ENCODE results near the gene DDX54.

Gene DDX54

DNA sequence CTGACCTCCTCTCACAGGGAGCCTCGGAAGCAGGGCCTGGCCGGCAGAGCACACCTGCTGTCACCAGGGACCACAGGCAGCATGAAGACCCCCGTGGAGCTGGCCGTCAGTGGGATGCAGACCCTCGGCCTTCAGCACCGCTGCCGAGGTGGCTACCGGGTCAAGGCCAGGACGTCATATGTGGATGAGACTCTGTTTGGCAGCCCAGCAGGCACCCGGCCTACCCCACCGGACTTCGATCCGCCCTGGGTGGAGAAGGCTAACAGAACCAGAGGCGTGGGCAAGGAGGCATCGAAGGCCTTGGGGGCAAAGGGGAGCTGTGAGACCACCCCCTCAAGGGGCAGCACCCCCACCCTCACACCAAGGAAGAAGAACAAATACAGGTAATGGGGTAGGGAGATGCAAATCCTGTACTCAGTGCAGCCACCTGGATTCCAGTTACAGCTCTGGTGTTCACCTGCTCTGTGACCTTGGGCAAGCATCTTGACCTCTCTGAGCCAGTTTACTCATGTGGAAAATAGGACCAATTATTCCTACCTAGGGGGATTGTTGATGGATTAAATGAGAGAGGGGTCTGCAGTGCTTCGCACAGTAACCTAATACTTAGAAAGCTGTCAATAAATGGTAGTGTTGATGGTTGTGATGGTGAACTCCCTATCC, 1.5 kb upstream of the DDX54 start:
- DNase-seq (ENCODE audit: low read depth) = no peak

DNA sequence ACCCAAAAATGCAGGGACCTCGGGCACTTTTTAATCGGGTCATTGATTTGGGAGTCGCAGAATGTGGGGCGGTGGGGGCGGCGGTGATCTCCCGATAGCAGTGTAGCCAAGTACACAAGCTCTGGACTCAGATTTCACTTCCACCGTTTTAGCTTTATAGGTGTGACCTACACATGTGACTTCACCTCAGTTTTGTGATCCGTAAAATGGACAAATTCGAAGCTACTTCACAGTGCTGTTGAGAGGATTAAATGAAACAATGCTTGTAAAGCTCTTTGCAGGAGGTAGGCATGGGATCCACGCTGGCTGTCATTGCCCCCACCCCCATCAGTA, 721 bp upstream of the DDX54 start:
- no peak for DNase-seq (ENCODE audit: low read depth)

DNA sequence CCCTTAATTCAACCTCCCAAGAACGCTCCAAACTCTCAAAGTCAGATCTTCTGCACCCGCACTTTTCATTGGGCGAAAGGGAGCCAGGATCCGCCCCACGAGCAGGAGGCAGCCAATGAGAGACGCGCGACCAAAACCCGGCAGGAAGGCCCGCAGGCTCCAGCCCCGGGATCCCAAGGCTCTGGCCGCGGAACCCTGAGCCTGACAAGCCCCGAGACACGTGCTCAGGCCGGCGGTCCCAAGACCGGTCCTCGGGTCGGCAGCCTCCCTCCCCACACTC, 438 bp downstream of the DDX54 start:
- peak; percentile 76 for DNase-seq (ENCODE audit: low read depth)

DNA sequence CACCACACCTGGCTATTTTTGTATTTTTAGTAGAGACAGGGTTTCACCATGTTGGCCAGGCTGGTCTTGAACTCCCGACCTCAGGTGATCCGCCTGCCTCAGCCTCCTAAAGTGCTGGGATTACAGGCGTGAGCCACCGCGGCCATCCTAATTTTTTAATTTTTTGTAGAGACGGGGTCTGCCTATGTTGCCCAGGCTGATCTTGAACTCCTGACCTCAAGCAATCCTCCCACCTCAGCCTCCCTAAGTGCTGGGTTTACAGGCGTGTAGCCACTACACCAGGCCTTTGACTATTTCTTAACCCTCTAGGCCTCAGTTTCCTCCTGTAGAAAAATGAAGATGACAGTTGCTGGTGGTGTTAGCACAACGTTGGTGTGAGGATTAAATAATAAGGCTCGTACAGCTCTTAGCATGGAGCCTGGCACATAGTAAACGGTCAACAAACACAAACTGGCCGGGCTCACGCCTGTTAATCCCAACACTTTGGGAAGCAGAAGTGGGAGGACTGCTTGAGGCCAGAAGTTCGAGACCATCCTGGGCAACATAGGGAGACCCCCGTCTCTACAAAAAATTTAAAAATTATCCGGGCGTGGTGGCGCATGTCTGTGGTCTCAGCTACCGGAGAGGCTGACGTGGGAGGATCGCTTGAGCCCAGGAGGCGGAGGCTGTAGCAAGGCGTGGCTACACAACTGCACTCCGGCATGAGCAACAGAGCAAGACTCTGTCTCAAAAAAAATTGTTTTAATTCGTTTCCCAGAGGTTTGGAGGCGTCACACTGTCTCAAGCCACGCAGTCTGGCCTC, 979 bp downstream of the DDX54 start:
- DNase-seq (ENCODE audit: low read depth) = no peak

DNA sequence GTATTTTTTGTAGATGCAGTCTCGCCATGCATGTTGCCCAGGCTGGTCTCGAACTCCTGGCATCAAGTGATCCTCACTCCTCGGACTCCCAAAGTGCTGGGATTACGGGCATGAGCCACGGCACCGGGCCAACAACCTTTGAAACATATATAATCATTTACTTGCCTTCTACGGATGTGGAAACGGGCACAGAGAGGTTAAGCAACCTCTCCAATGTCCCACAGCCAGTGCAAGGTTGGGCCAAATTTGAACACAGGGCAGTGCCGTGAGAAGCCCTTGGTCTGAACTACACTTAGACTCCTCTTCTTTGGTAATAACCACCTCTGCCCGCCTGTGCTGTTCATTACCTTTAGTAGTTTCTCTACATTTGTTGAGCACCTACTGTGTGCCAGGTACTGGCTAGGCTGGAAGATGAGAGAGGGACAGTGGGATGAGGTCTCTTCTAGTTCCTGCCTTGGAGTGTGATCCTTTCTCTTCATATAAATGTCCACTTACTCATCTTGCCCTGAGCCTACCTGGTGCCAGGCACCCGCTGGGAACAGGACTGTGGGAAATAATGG, 2.2 kb downstream of the DDX54 start:
- DNase-seq (ENCODE audit: low read depth) = no peak

DNA sequence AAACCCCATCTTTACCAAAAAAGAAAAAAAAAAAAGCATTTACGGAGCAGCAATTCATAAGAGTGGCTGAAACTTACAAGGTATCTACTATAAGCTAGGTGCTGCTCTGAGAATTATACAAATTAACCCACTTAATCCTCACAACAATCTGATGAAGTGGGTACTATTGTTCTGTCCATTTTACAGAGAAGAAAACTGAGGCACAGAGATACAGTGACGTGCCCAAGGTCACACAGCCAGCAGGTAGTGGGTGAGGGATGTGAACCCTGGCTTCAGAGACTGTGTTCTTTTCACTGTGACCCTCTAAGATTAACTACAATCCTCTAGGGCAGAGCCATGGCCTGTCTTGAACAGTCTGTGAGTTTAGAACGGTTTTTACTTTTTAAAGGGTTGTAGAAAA, 3.3 kb downstream of the DDX54 start:
- no peak for DNase-seq (ENCODE audit: low read depth)

DNA sequence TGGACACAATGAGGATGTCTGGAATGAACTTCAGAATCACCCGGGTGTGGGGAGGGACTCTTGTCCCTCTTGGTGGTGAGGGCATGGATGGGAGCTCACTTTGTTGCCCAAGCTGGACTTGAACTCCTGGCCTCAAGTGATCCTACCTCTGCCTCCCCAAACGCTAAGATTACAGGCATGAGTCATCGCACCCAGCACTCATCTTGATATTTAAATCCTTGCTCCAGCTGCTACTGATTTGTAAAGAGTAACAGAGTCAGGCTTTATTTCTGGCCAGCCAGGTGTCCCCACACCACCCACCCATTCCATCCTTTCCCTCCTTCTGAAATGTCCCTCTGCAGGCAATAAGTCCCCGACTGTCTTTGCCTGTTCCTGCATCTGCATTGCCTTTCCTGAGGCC, 4.9 kb downstream of the DDX54 start:
- DNase-seq (ENCODE audit: low read depth) = no peak

DNA sequence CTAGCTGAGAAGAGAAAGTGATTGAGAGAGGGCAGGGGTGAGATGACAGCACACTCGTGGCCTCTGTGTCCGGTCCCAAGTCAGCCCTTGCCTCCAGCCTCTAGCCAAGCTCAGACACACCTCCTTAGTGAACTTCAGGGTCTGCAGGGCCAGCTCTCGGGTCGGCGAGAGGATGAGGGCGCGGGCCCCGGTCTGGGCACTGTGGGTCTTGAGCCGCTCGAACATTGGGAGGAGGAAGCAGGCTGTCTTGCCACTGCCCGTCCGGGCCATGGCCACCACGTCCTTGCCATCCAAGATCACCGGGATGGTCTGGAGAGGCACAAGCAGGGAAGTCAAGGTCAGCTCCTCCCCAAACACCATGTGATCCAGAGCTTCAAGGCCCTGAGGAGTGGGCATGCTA, 6.3 kb downstream of the DDX54 start:
- no peak for DNase-seq (ENCODE audit: low read depth)

DNA sequence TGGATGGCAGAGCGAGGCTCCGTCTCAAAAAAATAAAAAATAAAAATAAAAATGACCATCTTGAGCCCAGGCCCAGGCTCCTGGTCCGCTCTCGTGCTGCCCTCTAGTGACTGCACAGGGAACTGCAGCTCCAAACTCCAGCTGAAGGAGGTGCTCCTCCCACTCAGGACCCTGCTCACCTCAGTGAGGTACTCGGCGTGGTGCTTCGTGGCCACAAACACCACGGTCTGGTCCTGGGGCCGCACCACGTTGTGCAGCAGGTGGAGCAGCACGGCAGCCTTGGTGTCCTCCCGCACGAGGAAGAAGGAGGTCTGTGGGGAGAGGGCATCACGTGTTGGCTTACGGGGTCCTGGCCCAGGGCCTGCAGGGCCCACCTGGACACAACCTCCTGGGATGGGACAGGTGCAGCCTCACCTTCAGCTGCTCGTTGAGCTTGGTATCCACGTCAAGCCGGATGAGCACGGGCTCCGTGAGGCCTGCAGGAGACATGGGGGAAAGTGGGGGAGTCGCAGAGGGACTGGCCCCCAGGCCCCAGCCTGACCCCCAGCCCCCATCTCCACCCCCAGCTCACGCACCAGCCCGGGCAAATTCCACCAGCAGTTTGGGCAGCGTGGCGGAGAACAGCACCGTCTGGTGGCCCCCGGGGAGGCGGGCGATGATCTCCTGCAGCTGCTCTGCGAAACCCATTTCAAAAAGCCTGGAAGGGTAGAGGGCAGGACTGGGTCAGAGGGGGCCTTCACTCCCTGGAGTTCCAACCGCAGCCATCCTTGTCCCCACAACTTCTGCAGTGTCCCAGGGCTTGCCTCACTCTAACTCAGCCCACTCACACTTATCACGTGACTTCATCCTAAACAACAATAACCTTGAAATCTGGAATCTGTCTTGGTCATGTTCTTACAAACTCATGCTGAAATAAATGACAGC, 10.6 kb downstream of the DDX54 start:
- peak; percentile 40 for DNase-seq (ENCODE audit: low read depth)

DNA sequence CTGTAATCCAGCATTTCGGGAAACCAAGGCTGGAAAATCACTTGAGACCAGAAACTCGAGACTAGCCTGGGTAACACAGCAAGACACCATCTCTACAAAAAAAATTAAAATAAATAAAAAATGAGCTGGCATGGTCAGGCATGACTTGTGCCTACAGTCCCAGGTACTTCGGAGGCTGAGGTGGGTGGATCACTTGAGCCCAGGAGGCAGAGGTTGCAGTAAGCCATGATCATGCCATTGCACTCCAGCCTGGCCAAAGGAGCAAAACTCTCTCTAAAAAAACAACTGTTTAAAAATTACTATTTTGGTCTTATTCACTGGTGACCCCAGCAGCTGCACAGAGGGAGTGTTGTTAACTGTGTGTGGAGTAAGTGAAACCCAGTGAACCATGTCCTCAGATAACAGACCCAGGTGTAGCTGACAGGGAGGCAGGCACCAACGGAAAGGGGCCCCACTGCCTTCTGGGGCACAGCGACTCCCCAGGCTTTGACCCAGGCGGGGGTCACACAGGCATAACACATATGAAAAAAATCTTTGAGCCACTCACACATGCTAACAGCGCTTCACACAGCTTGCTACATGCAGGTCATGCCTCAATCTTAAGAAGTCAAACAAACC, 12.1 kb downstream of the DDX54 start:
- DNase-seq (ENCODE audit: low read depth) = no peak

DNA sequence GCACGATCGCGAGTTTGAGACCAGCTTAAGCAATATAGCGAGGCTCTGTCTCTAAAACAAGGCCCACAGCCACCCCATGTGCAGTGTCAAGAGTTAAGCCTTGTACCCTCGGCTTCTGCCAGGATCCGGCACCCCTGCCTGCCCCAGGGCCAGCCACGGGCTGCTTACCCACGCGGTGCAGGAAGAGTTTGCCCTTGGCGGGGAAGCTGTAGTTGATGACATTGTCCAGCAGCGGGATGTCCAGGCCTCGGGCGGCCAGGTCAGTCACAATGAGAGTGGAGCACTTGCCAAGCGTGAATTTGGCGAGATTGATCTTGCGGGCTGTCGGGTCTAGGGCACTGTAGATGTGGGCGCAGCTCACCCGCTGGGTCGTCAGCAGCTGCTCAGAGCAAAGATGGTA, 13.1 kb downstream of the DDX54 start:
- DNase-seq (ENCODE audit: low read depth) = no peak

DNA sequence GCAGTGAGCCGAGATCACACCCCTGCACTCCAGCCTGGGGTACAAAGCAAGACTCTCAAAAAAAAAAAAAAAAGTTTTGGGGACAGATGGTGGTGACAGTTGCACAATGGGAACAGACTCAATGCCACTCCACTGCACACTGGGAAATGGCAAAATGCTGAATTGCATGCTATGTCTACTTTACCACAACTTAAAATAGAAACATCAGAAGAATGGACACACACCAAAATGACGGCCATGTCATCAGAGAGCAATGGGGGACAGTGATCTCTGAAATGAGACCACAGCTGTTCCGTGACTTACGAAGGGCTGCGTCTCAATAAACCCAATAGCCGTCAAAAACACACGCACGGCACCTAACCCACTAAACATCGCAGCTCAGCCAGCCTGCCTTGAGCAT, 13.7 kb downstream of the DDX54 start:
- no peak for DNase-seq (ENCODE audit: low read depth)

DNA sequence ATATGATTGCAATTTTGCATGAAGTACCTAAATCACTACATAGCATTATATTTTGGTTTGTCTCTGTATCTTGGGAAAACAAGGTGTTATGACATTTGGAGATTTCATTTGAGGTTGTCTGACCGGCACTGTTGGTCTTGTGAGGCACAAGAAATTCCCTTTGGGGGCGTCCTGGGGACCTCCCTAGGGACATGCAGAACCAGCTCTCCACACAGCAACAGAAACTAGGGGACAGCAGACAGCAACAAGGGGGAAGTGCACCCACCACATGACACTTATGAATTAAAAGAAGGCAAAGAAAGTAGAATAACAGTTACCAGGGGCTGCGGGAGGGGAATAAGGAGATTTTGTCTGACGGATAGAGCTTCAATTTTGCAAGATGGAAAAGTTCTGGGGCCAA, 14.4 kb downstream of the DDX54 start:
- DNase-seq (ENCODE audit: low read depth) = no peak

DNA sequence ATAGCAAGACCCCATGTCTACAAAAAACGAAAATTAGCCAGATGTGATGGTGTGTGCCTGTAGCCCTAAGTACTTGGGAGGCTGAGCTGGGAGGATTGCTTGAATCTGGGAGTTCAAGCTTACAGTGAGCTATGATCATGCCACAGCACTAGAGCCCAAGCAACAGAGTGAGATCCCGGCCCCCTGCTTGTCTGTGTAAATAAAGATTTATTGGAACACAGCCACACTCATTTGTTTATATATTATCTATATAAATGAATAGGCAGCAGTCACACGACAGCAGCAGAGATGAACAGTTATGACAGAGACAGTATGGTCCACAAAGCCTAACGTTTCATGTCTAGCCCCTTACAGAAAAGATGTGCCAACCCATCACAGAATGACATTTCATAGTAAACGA, 14.8 kb downstream of the DDX54 start:
- DNase-seq (ENCODE audit: low read depth) = no peak

DNA sequence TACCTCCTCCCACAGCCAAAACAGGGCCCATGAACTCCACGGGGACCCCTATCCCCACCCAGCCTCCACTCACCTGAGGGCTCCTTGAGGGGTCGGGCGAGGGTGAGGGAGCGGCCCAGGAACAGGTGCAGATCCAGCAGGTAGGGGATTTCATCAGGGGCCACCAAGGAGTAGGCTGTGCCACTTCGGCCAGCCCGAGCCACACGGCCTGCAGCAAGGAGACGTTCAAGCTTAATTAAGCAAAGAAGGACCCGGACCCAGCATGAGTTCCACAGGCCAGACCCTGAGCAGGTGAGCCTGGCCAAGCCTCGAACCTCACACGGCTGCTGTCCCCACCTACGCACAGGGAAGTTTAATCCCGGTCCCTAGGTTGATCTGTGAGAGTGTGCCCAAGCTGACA, 15.6 kb downstream of the DDX54 start:
- no peak for DNase-seq (ENCODE audit: low read depth)

DNA sequence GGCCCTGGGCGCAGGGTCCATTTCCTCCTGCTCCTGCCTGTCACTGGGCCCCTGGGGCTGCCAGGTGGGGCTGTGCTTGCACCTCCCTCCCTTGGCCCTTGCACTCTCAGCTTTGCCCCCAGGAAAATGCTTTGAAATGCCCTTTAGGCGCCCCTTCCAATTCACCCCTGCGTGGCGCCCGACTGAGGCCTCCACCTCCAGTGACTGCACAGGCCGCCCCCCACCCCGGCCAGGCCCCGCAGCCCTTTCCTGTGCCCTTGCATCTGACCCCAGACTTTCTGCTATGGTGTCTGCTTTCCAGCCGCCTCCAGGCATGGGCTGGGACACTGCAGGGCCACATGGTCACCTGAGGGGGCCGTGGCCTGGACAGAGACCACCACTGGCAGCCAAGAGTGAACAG, 17.4 kb downstream of the DDX54 start:
- no peak for DNase-seq (ENCODE audit: low read depth)

DNA sequence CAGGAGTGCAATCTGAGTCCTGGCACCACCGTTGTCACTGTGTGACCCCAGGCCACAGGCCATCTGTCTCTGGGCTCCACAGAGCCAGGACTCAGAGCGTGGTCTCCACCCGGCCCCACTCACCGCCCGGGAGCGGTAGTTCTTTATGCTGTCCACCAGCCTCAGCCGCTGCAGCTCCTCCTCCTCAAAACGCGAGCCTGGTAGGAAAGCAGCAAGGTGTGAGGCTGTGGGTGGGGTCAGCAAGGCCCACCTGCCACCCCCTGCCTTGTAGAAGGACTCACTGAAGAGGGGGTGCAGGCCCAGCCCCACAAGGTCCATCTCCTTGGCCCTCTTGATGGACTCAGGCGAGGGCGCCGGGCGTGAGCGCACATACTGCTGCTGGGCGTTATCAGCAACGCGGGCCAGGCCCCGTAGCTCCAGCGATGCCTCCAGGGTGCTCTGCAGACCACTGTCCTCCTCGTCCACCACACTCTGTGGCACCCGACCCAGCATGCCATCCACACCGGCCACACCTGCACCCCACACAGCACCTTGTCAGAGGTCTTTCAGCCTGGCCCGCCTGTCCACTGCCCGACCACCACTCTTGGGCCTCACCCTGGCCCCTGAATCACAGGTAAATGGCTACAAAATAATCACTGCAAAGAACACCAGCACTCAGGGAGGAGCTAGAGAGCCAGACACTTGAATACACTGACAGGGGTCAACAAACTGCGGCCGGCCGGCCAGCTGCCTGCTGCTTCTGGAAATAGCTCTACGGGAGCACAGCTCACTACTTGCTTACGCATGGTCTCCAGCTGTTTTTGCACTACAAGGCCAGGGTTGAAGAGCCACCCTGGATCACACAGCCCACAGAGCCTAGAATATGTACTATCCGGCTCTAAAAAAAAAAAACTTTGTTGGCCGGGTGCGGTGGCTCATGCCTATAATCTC, 19.5 kb downstream of the DDX54 start:
- DNase-seq (ENCODE audit: low read depth) = no peak

DNA sequence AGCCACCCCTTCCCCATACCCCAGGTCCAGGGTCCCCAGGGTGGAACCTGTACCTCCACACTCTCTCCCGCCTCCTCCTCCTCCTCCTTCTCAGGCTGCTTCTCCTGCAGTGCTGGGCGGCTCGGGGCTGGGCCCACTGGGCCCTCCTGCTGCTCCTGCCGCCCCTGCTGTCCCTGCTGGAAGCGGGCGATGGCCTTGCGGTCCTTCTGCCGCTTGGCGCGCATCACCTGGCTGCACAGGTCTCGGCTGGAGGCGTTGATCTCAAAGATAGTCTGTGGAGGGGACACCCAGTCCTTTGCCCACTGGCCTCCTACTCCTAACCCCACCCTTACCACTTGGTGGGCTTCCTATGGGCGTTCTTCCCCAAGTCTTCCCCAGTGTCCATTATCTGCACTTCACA, 21.3 kb downstream of the DDX54 start:
- DNase-seq (ENCODE audit: low read depth) = no peak

DNA sequence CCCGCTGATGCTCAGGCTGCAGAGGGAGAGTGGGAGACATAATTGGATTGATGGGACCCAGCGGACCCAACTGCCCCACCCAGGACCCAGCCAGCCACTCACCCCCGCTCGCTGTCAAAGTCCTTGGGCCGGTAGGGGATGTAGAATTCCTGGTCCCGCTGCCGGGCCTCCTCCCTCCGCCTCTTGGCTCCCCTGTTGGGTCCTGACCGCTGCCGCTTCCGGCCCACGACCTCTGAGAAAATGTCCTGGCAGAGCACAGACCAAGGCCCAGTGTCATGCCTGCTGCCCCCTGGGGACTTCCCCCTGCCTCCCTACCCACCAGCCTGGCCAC, 22.3 kb downstream of the DDX54 start:
- DNase-seq (ENCODE audit: low read depth) = no peak

DNA sequence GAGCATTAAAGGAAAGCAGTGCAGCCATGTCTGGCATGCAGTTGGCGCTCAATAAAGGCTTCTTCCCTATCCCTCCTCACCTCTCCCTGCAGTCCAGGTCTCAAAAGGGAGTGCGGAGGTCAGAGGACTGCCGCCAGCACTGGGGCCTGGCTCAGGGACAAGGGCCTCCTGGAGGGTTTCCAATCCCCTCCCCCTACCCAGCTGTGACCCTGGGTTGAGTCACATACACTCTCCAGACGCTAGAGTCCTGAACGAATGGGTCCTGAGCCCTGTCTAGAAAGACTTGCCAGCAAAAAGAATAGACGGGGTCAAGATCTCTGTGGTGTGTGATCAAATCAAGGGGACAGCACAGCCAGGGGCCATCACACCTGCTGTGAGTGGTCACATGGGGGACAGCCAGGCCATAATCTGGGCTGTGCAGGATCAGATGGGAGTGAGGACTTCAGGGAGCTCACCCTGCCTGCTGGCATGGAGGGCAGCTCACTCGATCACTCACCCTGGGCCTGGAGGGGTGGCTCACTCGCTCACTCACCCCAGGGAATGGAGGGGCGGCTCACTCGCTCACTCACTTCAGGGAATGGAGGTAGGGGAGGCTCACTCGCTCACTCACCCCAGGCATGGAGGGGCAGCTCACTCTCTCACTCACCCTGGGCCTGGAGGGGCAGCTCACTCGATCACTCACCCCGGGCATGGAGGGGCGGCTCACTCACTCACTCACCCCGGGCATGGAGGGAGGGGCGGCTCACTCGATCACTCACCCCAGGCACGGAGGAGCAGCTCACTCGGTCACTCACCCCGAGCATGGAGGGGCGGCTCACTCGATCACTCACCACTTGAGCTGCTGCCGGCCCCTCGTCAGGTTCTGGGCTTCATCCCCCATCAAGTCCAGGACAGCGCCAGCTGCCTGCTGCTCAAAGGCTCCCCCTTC, 22.9 kb downstream of the DDX54 start:
- no peak for DNase-seq (ENCODE audit: low read depth)

All from T-helper 22 cell (primary cell).